IMR-90 (cell line): ENCODE data around the gene NRF1.

Source experiments
- ELK1 ChIP-seq: fragments of 150-350 bp; IDR thresholded peaks from 2 replicates; pipeline ENCODE4 v1.6.1; 2016; ENCODE audit warnings: low read depth, mild to moderate bottlenecking, low read length, moderate library complexity, borderline replicate concordance
- POLR2A ChIP-seq: IDR thresholded peaks from 2 replicates; pipeline ENCODE4 v1.6.1; 2012; ENCODE audit warnings: mild to moderate bottlenecking, low read depth, low read length
- RAD21 ChIP-seq: IDR thresholded peaks from 2 replicates; pipeline ENCODE4 v1.6.1; 2012; ENCODE audit warnings: low read length, improper control_type of control experiment
- RFX5 ChIP-seq: IDR thresholded peaks from 2 replicates; pipeline ENCODE4 v1.8.0; 2012; ENCODE audit warnings: low read depth, mild to moderate bottlenecking, low read length, moderate library complexity
- SMC3 ChIP-seq: fragments of 150-350 bp; IDR thresholded peaks from 2 replicates; pipeline ENCODE4 v1.6.1; 2016; ENCODE audit warnings: low read depth, mild to moderate bottlenecking, antibody characterized with exemption, low read length, moderate library complexity
- TF ChIP-seq, protein P1 (sequence below): conservative IDR thresholded peaks from 2 replicates; pipeline ENCODE4 v1.5.1; 2012; ENCODE audit warnings: mild to moderate bottlenecking, low read depth, low read length, improper control_type of control experiment

DNA sequence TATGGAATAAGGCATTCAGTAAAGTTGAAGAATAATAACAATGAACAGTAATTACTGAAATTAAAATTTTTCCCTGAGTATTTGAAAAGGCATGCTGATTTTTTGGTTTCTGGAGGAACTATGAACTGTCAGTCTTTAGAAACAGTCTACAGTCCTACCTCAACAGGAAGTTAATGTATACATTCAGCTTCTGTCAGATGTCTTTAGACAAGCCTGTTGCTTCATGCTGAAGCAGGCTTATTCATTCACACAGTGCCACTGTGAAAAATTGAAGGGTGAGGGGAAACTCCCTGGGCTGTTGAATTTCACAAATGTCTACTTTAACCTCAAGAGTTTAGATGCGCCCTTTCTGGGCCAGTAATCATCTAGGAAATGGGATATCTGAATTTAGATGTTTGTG is 3.5 kb downstream of the NRF1 start:
- TF ChIP-seq, protein P1, sequence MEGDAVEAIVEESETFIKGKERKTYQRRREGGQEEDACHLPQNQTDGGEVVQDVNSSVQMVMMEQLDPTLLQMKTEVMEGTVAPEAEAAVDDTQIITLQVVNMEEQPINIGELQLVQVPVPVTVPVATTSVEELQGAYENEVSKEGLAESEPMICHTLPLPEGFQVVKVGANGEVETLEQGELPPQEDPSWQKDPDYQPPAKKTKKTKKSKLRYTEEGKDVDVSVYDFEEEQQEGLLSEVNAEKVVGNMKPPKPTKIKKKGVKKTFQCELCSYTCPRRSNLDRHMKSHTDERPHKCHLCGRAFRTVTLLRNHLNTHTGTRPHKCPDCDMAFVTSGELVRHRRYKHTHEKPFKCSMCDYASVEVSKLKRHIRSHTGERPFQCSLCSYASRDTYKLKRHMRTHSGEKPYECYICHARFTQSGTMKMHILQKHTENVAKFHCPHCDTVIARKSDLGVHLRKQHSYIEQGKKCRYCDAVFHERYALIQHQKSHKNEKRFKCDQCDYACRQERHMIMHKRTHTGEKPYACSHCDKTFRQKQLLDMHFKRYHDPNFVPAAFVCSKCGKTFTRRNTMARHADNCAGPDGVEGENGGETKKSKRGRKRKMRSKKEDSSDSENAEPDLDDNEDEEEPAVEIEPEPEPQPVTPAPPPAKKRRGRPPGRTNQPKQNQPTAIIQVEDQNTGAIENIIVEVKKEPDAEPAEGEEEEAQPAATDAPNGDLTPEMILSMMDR, result no peak
- TF ChIP-seq ELK1, result no peak
- no peak for TF ChIP-seq POLR2A
- no peak for TF ChIP-seq RAD21
- no peak for TF ChIP-seq RFX5
- TF ChIP-seq SMC3, result no peak
